ENCODE data around the gene SHD.
"Not testable (repeated sequence)": the region's sequence is repeated elsewhere in the genome, so short reads cannot be mapped to it uniquely, and the experiment has no call there.

Gene SHD, protein sequence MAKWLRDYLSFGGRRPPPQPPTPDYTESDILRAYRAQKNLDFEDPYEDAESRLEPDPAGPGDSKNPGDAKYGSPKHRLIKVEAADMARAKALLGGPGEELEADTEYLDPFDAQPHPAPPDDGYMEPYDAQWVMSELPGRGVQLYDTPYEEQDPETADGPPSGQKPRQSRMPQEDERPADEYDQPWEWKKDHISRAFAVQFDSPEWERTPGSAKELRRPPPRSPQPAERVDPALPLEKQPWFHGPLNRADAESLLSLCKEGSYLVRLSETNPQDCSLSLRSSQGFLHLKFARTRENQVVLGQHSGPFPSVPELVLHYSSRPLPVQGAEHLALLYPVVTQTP

DNA sequence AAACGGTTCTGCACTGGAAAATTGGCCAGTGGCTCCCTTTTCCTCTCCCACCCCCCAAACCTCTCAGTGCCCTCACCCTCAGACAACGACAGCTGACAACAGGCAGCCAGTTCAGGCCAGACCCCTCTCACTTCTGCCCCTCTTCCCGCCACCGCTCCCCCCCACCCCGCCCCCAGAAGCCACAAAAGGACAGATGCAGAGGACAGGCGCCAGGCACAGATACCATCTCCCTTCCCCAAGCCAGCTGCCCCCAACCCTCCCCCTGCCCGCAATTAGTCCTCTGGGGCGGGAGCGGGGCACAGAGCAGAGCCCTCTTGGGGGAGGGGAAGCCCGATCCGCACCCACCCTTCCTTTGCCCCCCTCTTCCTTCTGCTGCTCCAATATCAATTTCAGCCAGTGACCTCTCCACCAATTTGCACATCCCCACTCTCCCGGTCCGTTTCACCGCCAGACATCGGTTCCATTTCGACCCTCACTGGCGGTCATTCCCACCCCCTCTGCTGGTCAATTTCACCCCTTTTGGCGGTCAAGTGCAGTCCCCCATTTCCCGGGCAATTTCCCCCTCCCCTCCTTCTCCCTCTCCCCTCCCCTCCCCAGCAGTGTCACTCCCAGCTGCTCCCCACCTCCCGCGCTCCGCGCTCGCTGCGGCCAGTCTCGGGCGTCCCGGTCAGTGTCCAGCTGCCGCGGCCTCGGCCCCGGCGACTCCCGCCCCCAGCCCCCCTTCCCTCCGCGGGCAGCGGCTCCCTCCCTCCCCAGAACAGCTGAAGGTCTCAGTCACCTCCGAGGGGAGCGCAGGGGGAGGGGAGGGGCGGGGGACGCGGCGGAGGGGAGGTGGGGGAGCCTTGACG is at the start of gene SHD:
SHD (plus strand) TSS at position 848 of the 848 bp plus-strand sequence. CDS start 798 bp downstream, outside the sequence.
- peak within 1 kb of the TSS; percentile 52 for H3K4me3 Mint-ChIP-seq
- H3K27me3 Mint-ChIP-seq = peaks cover 6% of the 10 kb centered on the region
- H3K4me1 Mint-ChIP-seq = peaks cover 4% of the 10 kb centered on the region
- H3K27ac Mint-ChIP-seq = no peak within 1 kb of the TSS
- no peaks in the 10 kb centered on the region for H3K36me3 Mint-ChIP-seq
- H3K9me3 Mint-ChIP-seq = no peaks in the 10 kb centered on the region

DNA sequence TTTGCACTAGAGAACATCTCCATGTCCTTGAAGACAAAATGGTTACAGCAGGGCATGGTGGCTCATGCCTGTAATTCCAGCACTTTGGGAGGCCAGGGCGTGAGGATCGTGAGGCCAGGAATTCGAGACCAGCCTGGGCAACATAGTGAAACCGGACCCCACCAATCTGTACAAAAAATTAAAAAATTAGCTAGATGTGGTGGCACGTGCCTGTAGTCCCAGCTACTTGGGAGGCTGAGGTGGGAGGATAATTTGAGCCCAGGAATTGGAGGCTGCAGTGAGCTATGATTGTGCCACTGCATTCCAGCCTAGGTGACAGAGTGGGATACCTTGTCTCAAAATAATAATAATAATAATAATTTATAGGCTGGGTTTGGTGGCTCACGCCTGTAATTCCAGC is 48.8 kb upstream of the SHD start:
- H3K4me1 Mint-ChIP-seq, H3K27ac Mint-ChIP-seq, H3K4me3 Mint-ChIP-seq, H3K36me3 Mint-ChIP-seq, H3K9me3 Mint-ChIP-seq, H3K27me3 Mint-ChIP-seq: not testable (repeated sequence)

DNA sequence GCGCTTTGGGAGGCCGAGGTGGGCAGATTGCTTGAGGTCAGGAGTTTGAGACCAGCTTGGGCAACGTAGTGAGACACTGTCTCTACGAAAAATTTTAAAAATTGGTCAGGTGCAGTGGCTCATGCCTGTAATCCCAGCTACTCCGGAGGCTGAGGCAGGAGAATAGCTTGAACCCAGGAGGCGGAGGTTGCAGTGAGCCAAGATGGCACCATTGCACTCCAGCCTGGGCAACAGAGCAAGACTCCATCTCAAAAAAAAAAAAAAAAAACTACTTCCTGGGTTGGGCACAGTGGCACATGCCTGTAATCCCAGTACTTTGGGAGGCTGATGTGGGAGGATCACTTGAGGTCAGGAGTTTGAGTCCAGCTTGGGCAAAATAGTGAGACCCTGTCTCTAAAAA is 47.5 kb upstream of the SHD start:
- H3K36me3 Mint-ChIP-seq, H3K27ac Mint-ChIP-seq, H3K9me3 Mint-ChIP-seq, H3K27me3 Mint-ChIP-seq, H3K4me3 Mint-ChIP-seq, H3K4me1 Mint-ChIP-seq: not testable (repeated sequence)

DNA sequence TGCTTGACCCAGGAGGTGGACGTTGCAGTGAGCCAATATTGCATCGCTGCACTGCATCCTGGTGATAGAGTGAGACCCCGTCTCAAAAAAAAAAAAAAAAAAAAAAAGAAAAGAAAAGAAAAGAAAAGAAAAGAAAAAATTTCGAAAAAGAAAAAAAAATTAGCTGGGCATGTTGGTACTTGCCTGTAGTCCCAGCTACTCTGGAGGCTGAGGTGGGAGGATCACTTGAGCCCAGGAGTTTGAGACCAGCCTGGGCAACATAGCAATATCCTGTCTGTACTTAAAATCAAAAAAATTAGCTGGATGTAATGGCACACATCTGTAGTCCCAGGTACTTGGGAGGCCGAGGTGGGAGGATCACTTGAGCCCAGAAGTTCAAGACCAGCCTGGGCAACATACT is 46.9 kb upstream of the SHD start:
- not testable (repeated sequence) for H3K27ac Mint-ChIP-seq, H3K27me3 Mint-ChIP-seq, H3K9me3 Mint-ChIP-seq, H3K4me1 Mint-ChIP-seq, H3K36me3 Mint-ChIP-seq, H3K4me3 Mint-ChIP-seq

DNA sequence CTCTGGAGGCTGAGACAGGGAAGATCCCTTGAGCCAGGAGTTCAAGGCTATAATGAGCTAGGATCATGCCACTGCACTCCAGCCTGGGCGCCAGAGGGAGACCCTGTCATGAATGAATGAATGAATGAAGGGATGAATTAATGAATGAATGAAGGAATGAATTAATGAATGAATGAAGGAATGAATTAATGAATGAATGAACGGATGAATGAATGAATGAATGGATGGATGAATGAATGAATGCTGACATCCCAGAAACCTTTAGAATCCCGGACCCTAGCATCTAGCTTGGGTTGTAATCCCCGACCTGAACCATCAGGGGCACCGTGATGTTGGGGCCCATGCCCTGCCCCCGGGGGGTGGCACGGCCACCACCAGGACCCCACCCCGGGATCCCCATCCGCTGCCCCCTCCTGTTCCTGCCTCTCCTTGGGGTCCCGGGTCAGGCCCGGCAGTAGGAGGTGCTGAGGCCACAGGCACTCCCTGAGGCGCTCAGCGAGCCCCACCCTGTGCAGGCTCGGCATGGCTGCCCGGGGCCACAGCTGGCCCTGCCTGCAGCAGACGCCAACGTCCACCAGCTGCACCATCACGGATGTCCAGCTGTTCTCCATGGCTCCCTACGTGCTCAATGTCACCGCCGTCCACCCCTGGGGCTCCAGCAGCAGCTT is 46.3 kb upstream of the SHD start:
- H3K4me3 Mint-ChIP-seq = no peak overlapping the region
- H3K9me3 Mint-ChIP-seq = no peaks in the 10 kb centered on the region
- H3K27ac Mint-ChIP-seq = no peak overlapping the region
- no peaks in the 10 kb centered on the region for H3K4me1 Mint-ChIP-seq
- H3K27me3 Mint-ChIP-seq = peaks cover 6% of the 10 kb centered on the region
- no peaks in the 10 kb centered on the region for H3K36me3 Mint-ChIP-seq

DNA sequence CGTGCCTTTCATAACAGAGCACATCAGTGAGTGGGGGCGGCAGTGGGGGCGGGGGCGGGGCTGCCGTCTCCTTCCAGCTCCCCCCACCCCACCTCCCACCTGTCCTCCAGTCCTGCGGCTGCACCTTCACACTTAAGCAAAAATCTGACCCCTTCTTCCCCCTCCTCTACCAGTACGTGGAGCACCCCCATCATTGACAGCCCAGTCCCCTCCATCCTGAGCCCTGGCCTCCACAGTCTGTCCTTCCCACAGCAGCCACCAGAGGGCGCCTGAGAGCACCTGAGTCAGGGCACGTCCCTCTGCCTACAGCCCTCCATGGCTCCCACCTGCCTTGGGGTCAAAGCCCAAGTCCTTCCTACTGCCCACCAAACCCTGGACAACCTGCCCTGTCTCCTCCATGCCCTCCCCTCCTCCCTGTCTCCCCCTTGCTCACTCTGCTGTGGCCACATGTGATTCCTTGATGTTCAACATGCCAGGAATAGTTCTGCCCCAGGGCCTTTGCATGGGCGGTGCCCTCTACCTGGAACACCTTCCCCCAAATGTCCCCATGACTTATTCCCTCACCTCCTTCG is 45.7 kb upstream of the SHD start:
- Mint-ChIP-seq H3K4me3 (no peak overlapping the region), H3K27ac (no peak overlapping the region), H3K9me3 (no peaks in the 10 kb centered on the region), H3K27me3 (peaks cover 6% of the 10 kb centered on the region), H3K36me3 (no peaks in the 10 kb centered on the region), H3K4me1 (no peaks in the 10 kb centered on the region)

DNA sequence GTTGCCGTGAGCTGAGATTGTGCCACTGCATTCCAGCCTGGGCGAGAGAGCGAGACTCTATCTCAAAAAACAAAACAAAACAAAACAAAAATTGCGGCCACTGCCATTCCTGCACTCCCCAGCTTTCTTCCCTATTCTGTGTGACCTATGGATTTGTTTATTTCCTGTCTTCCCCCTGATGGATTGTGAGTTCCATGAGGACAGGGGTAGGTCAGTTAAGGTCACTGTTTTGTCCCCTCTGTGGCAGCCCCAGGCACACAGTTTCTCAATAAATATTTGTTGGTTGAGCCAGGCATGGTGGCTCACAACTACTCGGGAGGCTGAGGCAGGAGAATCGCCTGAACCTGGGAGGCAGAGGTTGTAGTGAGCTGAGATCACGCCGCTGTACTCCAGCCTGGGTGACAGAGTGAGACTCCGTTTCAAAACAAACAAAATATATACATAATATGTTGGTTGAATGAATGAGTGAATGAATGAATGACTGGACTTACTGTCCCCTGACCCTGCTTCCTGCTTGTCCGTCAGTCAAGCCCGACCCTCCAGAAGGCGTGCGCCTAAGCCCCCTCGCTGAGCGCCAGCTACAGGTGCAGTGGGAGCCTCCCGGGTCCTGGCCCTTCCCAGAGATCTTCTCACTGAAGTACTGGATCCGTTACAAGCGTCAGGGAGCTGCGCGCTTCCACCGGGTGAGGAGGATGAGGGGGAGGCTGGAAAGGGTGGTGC is 44.8 kb upstream of the SHD start:
- Mint-ChIP-seq H3K36me3 (no peaks in the 10 kb centered on the region), H3K4me1 (no peaks in the 10 kb centered on the region), H3K4me3 (no peak overlapping the region), H3K27ac (peak overlapping the region; percentile 10), H3K27me3 (peaks cover 6% of the 10 kb centered on the region), H3K9me3 (no peaks in the 10 kb centered on the region)

DNA sequence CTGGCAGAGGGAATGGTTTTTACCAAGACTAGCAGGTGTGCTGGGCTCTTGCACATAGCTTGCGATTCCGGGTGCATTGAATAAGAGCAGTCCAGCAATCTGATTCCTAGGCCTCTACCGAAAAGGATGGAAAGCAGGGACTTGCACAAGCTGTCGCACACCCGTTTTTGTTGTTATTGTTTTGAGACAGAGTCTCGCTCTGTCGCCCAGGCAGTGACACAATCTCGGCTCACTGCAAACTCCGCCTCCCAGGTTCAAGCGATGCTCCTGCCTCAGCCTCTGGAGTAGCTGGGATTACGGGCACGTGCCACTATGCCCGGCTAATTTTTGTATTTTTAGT is 44.2 kb upstream of the SHD start:
- no peak overlapping the region for H3K27ac Mint-ChIP-seq
- no peaks in the 10 kb centered on the region for H3K9me3 Mint-ChIP-seq
- peaks cover 6% of the 10 kb centered on the region for H3K27me3 Mint-ChIP-seq
- H3K4me3 Mint-ChIP-seq = no peak overlapping the region
- no peaks in the 10 kb centered on the region for H3K36me3 Mint-ChIP-seq
- no peaks in the 10 kb centered on the region for H3K4me1 Mint-ChIP-seq

DNA sequence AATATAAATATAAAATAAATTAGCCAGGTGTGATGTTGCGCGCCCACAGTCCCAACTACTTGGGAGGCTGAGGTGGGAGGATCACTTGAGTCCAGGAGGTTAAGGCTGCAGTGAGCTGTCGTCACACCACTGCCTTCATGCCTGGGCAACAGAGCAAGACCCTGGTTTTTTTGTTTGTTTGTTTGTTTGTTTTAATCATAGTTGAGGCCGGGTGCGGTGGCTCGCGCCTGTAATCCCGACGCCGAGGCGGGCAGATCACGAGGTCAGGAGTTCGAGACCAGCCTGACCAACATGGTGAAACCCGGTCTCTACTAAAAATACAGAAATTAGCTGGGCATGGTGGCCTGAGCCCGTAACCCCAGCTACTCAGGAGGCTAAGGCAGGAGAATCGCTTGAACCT is 41.6 kb upstream of the SHD start:
- H3K27me3 Mint-ChIP-seq, H3K4me3 Mint-ChIP-seq, H3K4me1 Mint-ChIP-seq, H3K36me3 Mint-ChIP-seq, H3K9me3 Mint-ChIP-seq, H3K27ac Mint-ChIP-seq: not testable (repeated sequence)

DNA sequence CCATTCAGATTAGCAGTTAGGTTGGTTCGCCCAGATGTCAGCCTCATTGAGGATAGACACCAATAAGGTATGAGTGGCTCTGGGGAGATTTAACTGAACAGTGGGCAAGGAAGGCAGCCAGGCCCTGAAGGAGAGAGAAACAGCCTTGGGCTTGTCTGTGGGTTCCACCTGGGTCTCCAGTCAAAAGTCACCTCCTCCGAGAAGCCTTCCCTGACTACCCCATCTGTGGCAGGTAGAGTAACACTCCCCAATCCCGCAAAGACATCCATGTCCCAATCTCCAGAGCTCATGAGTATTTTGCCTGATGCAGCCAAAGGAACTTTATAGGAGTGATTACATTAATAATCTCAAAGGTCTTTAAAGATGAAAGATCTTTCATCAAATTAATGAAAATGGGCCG is 40.2 kb upstream of the SHD start:
- peaks cover 5% of the 10 kb centered on the region for H3K9me3 Mint-ChIP-seq
- H3K4me1 Mint-ChIP-seq = no peaks in the 10 kb centered on the region
- H3K27me3 Mint-ChIP-seq = peaks cover 1% of the 10 kb centered on the region
- peaks cover 3% of the 10 kb centered on the region for H3K36me3 Mint-ChIP-seq
- H3K27ac Mint-ChIP-seq = no peak overlapping the region
- H3K4me3 Mint-ChIP-seq = no peak overlapping the region

DNA sequence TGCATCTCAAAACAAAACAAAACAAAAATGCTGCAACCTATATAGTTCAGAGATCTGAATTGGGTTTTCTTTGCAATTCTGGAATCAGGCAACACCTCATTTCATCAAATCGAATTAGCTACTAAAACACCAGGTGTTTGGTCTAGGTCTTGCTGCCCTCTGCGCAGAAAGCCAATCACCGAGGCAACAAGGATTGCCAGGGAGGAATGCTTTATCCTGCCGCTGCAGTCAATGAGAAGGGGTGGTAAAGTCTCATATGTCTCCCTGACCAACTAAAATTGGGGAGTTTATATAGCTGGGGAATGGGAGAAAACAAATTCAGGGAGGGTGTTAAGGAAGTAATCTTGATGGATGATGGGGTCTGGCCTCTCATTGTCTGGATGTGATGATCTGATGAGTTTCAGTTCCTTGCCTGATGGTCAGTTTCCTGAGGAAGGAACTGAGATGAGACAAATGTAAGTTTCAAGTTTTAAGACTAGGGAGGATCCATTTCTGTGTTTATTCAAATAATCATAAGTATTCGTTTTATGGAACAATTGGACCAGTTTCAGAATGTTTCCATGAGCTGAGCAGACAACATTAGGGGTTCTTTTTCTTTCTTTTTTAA is 37.1 kb upstream of the SHD start:
- H3K9me3 Mint-ChIP-seq = peaks cover 5% of the 10 kb centered on the region
- no peak overlapping the region for H3K4me3 Mint-ChIP-seq
- no peak overlapping the region for H3K27ac Mint-ChIP-seq
- no peaks in the 10 kb centered on the region for H3K27me3 Mint-ChIP-seq
- H3K4me1 Mint-ChIP-seq = peaks cover 4% of the 10 kb centered on the region
- peaks cover 3% of the 10 kb centered on the region for H3K36me3 Mint-ChIP-seq

DNA sequence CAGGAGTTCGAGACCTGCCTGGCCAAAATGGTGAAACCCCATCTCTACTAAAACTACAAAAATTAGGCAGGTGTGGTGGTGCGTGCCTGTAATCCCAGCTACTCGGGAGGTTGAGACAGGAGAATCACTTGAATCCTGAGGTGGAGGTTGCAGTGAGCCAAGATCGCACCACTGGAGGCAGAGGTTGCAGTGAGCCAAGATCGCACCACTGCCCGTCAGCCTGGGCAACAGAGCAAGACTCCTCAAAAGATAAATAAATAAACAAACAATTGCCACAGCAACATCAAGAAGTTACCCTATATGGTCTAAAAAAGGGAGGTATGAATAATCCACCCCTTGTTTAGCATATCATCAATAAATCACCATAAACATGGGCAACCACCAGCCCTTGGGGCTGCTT is 33.1 kb upstream of the SHD start:
- H3K36me3 Mint-ChIP-seq, H3K27me3 Mint-ChIP-seq, H3K9me3 Mint-ChIP-seq, H3K4me3 Mint-ChIP-seq: not testable (repeated sequence)
- H3K4me1 Mint-ChIP-seq = peaks cover 18% of the 10 kb centered on the region
- peak overlapping the region; percentile 98 for H3K27ac Mint-ChIP-seq

DNA sequence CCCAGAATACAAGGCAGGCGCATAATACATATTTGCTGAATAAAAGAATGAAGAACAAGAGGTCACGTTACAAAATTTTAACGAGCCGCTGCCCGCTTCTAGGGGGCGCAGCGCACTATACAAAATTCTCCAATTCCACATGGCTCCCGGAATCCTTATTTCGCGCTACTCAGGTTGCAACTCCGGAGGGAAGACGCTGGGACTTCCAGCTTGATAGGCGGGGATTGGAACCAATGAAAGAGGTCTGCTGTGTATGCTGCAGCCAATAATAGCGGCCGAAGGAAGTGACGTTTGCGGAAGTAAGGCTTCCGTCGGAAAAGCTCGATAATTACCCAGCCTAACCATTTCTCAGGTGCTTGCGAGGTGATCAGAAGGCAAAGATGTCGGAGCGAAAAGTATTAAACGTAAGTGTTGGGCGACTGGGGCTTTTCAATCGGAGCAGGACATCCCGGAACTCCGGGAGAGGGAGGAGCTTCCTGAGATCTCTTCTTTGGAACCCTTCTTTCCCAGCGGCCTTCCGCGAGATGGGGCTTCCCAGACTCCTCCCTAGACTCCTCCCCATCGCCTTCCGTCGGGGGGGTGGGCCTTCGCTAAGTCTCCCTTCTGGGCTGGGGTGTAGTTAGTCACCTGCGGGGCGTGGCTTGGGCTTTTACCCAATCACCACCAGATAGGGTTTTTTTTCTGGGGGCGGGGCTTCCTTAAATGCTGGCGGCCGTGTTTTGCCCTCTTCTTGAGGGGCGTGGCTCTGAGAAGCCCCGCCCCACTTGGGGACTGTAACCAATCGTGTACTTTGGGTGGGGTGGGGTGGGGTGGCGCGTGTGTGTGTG is 32.1 kb upstream of the SHD start, which contains the start of gene YJU2:
YJU2 (plus strand) TSS at position 314 of the 827 bp plus-strand sequence; CDS start at position 381, 67 bp downstream.
- H3K36me3 Mint-ChIP-seq = peaks cover 12% of the 10 kb centered on the region
- H3K4me1 Mint-ChIP-seq = peaks cover 18% of the 10 kb centered on the region
- peak within 1 kb of the TSS; percentile 98 for H3K27ac Mint-ChIP-seq
- peaks cover 1% of the 10 kb centered on the region for H3K9me3 Mint-ChIP-seq
- no peaks in the 10 kb centered on the region for H3K27me3 Mint-ChIP-seq
- peak within 1 kb of the TSS; percentile 91 for H3K4me3 Mint-ChIP-seq

DNA sequence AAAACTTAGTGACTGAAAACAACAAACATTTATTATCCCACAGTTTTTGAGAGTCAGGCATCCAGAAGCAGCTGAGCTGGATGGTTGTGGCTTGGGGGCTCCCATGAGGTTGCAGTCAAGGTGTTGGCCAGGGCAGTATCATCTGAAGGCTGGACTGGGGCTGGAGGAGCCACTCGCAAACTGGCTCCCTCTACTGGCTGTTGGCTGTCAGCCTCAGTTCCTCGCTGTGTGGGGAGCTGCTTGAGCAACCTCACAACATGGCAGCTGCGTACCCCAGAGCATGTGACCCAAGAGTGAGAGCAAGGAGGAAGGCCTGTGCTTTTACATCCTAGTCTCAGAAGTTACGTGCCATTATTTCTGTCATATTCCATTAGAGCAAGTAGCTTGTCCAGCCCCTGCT is 22.5 kb upstream of the SHD start:
- no peak overlapping the region for H3K4me3 Mint-ChIP-seq
- H3K27me3 Mint-ChIP-seq = no peaks in the 10 kb centered on the region
- no peaks in the 10 kb centered on the region for H3K4me1 Mint-ChIP-seq
- no peaks in the 10 kb centered on the region for H3K9me3 Mint-ChIP-seq
- peaks cover 21% of the 10 kb centered on the region for H3K36me3 Mint-ChIP-seq
- no peak overlapping the region for H3K27ac Mint-ChIP-seq

All from activated naive CD4-positive, alpha-beta T cell treated with anti-CD3 and anti-CD28 coated beads, Interleukin-2, amount 50 U/mL, for 24 hours (primary cell).